ENCODE measurements around the gene NAT9.

NAT9 gene

DNA sequence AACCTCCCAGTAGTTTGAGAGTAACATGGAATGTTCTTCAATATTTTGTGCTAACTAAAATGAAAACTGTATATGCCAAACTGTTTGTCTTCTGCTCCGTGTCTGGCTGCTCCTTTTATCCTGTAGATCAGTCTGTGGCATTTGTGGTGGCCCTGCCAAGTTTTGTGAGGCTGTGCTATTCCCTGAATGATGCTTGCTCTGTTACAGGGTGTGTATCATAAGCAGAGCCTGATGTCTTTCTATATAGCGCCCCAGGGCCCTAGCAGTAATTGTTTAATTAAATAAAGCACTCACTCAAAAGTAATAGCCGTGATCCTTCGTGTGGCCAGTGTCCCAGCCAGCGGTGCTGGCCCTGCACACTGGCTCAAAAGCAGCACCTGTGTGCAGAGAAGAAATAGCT lies 27.8 kb upstream of the NAT9 start:
- no peak overlapping the region for H3K4me3 ChIP-seq (ENCODE audit: low read depth, low read length)
- H3K36me3 ChIP-seq (ENCODE audit: insufficient read depth, low read length) = no peaks in the 10 kb centered on the region
- H3K79me2 ChIP-seq (ENCODE audit: control insufficient read depth, insufficient read depth, low read length, unreplicated experiment) = no peaks in the 10 kb centered on the region
- no peak overlapping the region for H3K27ac ChIP-seq (ENCODE audit: low read depth, low read length)
- H3K27me3 ChIP-seq (ENCODE audit: insufficient read depth, low read length) = no peaks in the 10 kb centered on the region
- no peak overlapping the region for H2AFZ ChIP-seq (ENCODE audit: low read length, unreplicated experiment)
- H3K4me1 ChIP-seq (ENCODE audit: control insufficient read depth, insufficient read depth, low read length, unreplicated experiment) = no peaks in the 10 kb centered on the region

DNA sequence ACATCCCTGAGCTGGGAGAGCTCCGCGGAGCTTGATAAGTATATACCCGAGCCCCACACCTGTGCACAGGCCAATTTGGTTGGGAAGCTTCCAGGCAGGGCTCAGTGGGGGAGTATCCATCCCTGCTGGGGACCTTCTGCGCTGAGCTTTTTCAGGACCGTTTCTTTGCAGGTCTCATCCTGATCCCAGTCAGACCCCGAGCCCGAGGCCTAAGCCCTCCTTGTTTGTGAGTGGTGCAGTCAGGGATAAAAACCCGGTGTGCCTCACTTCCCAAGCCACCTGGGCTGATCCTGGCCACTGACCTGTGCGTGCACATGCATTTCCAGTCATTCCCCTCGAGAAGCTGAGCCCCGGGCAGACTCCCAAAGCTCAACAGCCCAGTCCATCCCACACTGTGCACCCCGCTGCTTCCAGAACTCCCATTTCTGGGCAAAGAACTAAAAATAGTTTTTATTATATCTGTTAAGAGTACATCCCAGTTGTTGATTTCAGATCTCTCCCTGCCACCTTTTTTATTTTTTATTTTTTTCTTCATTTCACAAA lies 27.3 kb upstream of the NAT9 start:
- Histone ChIP-seq H3K27me3 (ENCODE audit: insufficient read depth, low read length) (no peaks in the 10 kb centered on the region), H3K36me3 (ENCODE audit: insufficient read depth, low read length) (no peaks in the 10 kb centered on the region), H2AFZ (ENCODE audit: low read length, unreplicated experiment) (no peak overlapping the region), H3K4me1 (ENCODE audit: control insufficient read depth, insufficient read depth, low read length, unreplicated experiment) (no peaks in the 10 kb centered on the region), H3K79me2 (ENCODE audit: control insufficient read depth, insufficient read depth, low read length, unreplicated experiment) (no peaks in the 10 kb centered on the region), H3K4me3 (ENCODE audit: low read depth, low read length) (no peak overlapping the region), H3K27ac (ENCODE audit: low read depth, low read length) (no peak overlapping the region)

DNA sequence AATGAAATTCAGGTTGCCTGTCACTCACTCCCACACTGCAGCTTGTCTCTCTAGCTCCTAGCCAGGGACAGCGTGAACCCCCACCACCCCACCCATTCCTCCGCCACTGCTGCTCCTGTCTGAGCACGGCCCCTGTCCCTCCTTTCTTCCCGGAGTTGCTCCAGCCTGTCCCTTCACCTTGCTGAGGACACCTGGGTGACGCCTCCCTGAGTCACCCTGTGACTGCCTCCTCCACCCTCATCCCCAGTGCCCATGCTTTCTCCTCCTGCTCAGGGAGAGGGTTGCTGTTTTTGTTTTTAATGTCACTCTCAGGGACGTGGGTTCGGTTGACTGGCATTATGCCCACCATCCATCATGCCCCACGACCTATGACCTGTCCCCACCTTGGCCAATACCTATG lies 25.8 kb upstream of the NAT9 start:
- Histone ChIP-seq H3K79me2 (ENCODE audit: control insufficient read depth, insufficient read depth, low read length, unreplicated experiment) (no peaks in the 10 kb centered on the region), H3K4me1 (ENCODE audit: control insufficient read depth, insufficient read depth, low read length, unreplicated experiment) (no peaks in the 10 kb centered on the region), H3K27me3 (ENCODE audit: insufficient read depth, low read length) (no peaks in the 10 kb centered on the region), H2AFZ (ENCODE audit: low read length, unreplicated experiment) (no peak overlapping the region), H3K36me3 (ENCODE audit: insufficient read depth, low read length) (no peaks in the 10 kb centered on the region), H3K4me3 (ENCODE audit: low read depth, low read length) (no peak overlapping the region), H3K27ac (ENCODE audit: low read depth, low read length) (no peak overlapping the region)

DNA sequence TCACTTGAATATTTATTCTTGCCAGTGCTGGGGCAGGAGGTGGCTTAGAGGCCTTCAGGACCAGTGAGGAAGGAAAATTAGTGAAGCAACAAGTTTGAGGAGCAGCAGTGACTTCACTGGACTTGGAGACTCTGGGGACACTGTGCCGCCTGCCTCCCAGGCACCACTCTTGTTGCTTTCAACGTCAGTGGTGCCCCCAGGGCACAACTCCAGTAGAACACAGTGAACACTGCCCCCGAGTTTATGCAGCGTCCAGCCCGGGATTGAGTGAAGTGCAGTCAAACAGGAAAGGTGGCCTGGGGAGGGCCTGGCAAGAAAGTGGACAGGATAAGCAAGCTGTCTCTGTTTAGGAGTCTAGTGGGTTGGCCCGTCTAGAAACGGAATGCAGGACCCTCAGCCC lies 24.4 kb upstream of the NAT9 start:
- H3K27me3 ChIP-seq (ENCODE audit: insufficient read depth, low read length) = no peaks in the 10 kb centered on the region
- H3K4me3 ChIP-seq (ENCODE audit: low read depth, low read length) = no peak overlapping the region
- no peaks in the 10 kb centered on the region for H3K4me1 ChIP-seq (ENCODE audit: control insufficient read depth, insufficient read depth, low read length, unreplicated experiment)
- H3K27ac ChIP-seq (ENCODE audit: low read depth, low read length) = no peak overlapping the region
- no peak overlapping the region for H2AFZ ChIP-seq (ENCODE audit: low read length, unreplicated experiment)
- no peaks in the 10 kb centered on the region for H3K36me3 ChIP-seq (ENCODE audit: insufficient read depth, low read length)
- H3K79me2 ChIP-seq (ENCODE audit: control insufficient read depth, insufficient read depth, low read length, unreplicated experiment) = no peaks in the 10 kb centered on the region

DNA sequence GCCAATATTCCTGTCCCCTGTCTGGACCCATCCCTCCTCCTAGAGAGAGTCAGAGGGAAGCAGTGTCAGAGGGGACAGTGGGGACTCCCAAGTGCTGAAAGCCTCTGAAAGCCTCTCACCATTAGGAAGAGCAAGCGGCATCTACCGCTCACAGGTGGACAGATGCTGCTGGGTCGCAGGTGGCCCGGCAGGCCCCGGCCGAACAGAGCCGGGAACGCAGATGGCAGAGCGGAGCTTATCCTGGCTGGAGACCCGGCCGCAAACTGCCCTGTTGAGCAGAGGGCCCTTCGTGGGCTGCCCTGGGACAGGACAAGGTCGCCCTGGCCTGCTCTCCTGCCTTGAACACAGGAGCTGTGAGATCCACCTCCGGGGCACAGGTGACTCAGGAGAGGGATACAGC lies 23.0 kb upstream of the NAT9 start:
- Histone ChIP-seq H2AFZ (ENCODE audit: low read length, unreplicated experiment) (no peak overlapping the region), H3K4me3 (ENCODE audit: low read depth, low read length) (no peak overlapping the region), H3K4me1 (ENCODE audit: control insufficient read depth, insufficient read depth, low read length, unreplicated experiment) (no peaks in the 10 kb centered on the region), H3K27ac (ENCODE audit: low read depth, low read length) (no peak overlapping the region), H3K36me3 (ENCODE audit: insufficient read depth, low read length) (0 out of 2 replicates have a peak, but pooled peaks cover 3% of the 10 kb centered on the region), H3K79me2 (ENCODE audit: control insufficient read depth, insufficient read depth, low read length, unreplicated experiment) (no peaks in the 10 kb centered on the region), H3K27me3 (ENCODE audit: insufficient read depth, low read length) (no peaks in the 10 kb centered on the region)

DNA sequence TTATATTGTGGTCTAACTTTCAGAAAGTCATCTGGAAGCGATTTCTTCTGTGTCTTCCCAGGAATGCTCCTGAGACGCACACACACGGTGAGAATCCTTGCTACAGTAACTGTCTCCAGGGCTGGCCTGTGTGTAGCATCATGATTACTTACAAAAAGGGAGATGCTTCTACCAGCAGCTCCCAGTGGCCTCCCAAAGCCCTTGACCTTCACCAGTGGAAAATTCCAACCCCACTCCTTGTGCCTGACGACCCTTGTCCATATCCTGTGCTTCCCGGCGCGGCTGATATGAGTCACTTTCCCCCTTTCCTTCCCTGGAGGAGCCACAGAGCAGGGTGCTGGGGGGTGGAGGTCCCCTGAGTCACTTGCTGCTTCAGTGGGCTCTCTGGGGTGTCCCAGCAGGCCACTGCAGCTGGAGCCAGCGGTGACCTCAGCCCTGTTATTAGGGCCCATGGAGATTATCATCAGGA lies 22.1 kb upstream of the NAT9 start:
- Histone ChIP-seq H3K79me2 (ENCODE audit: control insufficient read depth, insufficient read depth, low read length, unreplicated experiment) (no peaks in the 10 kb centered on the region), H2AFZ (ENCODE audit: low read length, unreplicated experiment) (no peak overlapping the region), H3K27me3 (ENCODE audit: insufficient read depth, low read length) (no peaks in the 10 kb centered on the region), H3K36me3 (ENCODE audit: insufficient read depth, low read length) (0 out of 2 replicates have a peak, but pooled peaks cover 3% of the 10 kb centered on the region), H3K27ac (ENCODE audit: low read depth, low read length) (no peak overlapping the region), H3K4me3 (ENCODE audit: low read depth, low read length) (no peak overlapping the region), H3K4me1 (ENCODE audit: control insufficient read depth, insufficient read depth, low read length, unreplicated experiment) (no peaks in the 10 kb centered on the region)

DNA sequence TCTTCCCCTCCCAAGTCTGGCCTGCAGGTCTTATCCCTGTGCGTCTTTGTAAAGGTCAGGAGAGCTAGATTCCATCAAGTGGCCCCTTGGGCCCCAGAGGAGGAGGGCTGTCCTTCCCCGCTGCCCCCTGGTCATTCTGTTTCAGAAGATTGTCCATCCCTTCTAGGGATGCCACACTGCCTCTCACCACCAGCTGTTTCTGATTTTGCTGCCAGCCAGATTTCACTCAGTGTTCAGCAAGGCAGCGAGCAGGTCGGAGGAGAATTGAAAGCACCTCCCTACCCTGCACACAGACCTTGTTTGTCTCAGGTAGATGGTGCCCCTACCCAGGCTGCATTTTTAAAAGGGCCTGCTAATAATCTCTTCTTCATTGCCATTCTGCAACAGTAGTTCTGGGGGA lies 21.7 kb upstream of the NAT9 start:
- no peaks in the 10 kb centered on the region for H3K27me3 ChIP-seq (ENCODE audit: insufficient read depth, low read length)
- H3K36me3 ChIP-seq (ENCODE audit: insufficient read depth, low read length) = 0 out of 2 replicates have a peak, but pooled peaks cover 3% of the 10 kb centered on the region

DNA sequence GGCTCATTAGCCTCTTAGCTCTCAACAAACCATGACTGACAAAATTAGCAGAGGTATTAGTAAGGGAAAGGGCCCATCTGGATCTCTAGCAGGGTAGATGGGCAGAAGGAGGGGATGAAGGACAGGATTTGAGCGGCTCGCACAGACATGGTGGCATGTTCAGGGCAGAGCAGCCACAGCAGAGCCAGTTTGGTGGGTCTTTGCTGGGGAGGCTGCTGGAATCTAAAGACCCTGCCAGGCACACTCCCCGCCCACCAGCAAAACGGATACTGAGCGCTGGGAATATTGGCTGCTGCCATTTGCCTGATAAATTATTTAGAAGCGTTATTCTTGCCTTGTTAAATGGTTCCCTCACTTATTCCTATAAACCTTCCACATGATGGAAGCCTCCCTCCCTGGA lies 20.7 kb upstream of the NAT9 start:
- H3K79me2 ChIP-seq (ENCODE audit: control insufficient read depth, insufficient read depth, low read length, unreplicated experiment) = no peaks in the 10 kb centered on the region
- no peaks in the 10 kb centered on the region for H3K4me1 ChIP-seq (ENCODE audit: control insufficient read depth, insufficient read depth, low read length, unreplicated experiment)
- no peak overlapping the region for H3K27ac ChIP-seq (ENCODE audit: low read depth, low read length)
- no peak overlapping the region for H3K4me3 ChIP-seq (ENCODE audit: low read depth, low read length)
- no peaks in the 10 kb centered on the region for H3K27me3 ChIP-seq (ENCODE audit: insufficient read depth, low read length)
- H3K36me3 ChIP-seq (ENCODE audit: insufficient read depth, low read length) = 0 out of 2 replicates have a peak, but pooled peaks cover 3% of the 10 kb centered on the region
- H2AFZ ChIP-seq (ENCODE audit: low read length, unreplicated experiment) = no peak overlapping the region

More for the DNA sequence above, 21.7 kb upstream of the NAT9 start:
- no peak overlapping the region for H3K27ac ChIP-seq (ENCODE audit: low read depth, low read length)
- H2AFZ ChIP-seq (ENCODE audit: low read length, unreplicated experiment) = no peak overlapping the region
- H3K79me2 ChIP-seq (ENCODE audit: control insufficient read depth, insufficient read depth, low read length, unreplicated experiment) = no peaks in the 10 kb centered on the region
- no peak overlapping the region for H3K4me3 ChIP-seq (ENCODE audit: low read depth, low read length)
- H3K4me1 ChIP-seq (ENCODE audit: control insufficient read depth, insufficient read depth, low read length, unreplicated experiment) = no peaks in the 10 kb centered on the region

DNA sequence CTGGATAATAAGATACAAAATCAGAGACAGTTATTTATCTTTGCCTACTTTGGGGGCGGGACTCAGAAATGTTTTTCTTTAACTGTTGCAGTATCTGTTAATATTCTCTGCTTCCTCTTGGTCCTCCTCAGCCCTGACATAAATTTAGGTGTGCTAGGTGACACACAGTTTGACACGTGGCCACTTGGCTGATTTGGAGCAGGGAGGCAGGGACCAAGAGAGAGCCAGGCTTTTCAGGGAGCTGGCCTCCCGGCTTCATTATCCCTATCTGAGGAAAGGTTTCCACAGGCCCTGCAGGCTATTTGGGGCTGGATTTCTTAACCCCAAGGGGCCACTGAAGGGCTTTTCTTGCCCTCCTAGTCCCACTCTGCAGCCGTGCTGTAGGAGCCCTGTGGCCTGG lies 20.1 kb upstream of the NAT9 start:
- H3K27ac ChIP-seq (ENCODE audit: low read depth, low read length) = no peak overlapping the region
- no peaks in the 10 kb centered on the region for H3K27me3 ChIP-seq (ENCODE audit: insufficient read depth, low read length)
- H3K4me1 ChIP-seq (ENCODE audit: control insufficient read depth, insufficient read depth, low read length, unreplicated experiment) = no peaks in the 10 kb centered on the region
- no peak overlapping the region for H3K4me3 ChIP-seq (ENCODE audit: low read depth, low read length)
- H3K79me2 ChIP-seq (ENCODE audit: control insufficient read depth, insufficient read depth, low read length, unreplicated experiment) = no peaks in the 10 kb centered on the region
- H2AFZ ChIP-seq (ENCODE audit: low read length, unreplicated experiment) = no peak overlapping the region
- 0 out of 2 replicates have a peak, but pooled peaks cover 3% of the 10 kb centered on the region for H3K36me3 ChIP-seq (ENCODE audit: insufficient read depth, low read length)

DNA sequence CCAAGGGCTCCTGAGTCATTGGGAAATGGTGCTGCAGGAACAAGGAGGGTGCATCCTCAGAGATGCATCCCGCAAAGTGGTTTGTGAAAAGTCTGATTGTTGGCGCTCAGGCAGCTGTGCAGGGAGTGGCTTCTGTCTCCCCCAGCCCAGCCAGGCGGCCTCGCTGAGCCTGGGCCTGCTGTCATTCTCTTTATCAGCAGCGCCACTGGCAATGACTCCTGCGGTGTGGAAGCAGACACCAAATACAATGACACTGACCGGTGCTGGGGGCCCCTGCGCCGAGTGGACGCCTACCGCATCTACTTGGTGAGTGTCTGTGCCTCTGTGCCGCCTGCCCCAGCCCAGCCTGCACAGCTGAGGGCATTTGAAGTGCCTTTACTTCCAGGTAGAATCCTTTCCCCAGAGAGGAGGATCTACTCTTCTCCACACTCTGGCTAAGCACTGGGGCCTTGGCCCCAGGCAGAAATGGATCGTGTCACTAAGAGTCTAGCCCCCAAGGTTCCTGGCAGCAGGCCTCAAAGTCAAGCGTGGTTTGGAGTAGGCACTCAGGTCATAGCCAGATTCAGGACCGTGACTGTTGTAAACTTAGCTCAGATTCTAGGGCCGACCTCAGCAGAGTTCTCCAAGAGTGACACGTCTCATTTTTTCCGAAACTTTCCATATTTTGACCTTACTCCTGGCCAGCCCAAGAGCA lies 19.3 kb upstream of the NAT9 start:
- Histone ChIP-seq H3K36me3 (ENCODE audit: insufficient read depth, low read length) (0 out of 2 replicates have a peak, but pooled peaks cover 3% of the 10 kb centered on the region), H3K4me1 (ENCODE audit: control insufficient read depth, insufficient read depth, low read length, unreplicated experiment) (no peaks in the 10 kb centered on the region), H3K79me2 (ENCODE audit: control insufficient read depth, insufficient read depth, low read length, unreplicated experiment) (no peaks in the 10 kb centered on the region), H2AFZ (ENCODE audit: low read length, unreplicated experiment) (no peak overlapping the region), H3K27me3 (ENCODE audit: insufficient read depth, low read length) (no peaks in the 10 kb centered on the region), H3K27ac (ENCODE audit: low read depth, low read length) (no peak overlapping the region), H3K4me3 (ENCODE audit: low read depth, low read length) (no peak overlapping the region)

DNA sequence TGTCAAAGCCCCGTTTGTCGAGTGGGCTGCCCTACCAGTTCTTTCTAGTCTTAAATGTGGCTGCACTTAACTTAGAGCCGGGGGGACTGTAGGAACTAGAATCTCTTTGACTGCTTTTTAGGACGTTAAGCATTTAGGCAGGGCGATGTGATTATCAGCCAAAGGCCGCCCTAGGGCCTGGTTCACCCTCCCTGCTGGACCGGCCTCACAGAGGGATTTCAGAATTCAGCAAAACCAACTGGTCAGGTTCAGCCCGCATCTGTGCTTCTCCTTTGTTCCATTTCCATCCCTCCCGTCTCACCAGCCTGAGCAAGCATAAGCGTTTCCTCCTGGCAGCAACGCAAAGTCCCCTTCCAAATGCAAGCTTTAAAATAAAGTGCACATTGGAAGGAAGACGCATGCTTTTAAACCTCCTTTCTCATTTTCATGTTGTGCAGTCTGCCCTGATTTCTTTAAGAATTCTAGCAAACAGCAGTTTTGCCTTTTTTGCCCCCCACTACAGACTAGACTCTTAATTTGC lies 16.5 kb upstream of the NAT9 start:
- Histone ChIP-seq H3K27ac (ENCODE audit: low read depth, low read length) (no peak overlapping the region), H3K36me3 (ENCODE audit: insufficient read depth, low read length) (0 out of 2 replicates have a peak, but pooled peaks cover 3% of the 10 kb centered on the region)

More for the DNA sequence above, 16.5 kb upstream of the NAT9 start:
- Histone ChIP-seq H2AFZ (ENCODE audit: low read length, unreplicated experiment) (no peak overlapping the region), H3K4me1 (ENCODE audit: control insufficient read depth, insufficient read depth, low read length, unreplicated experiment) (no peaks in the 10 kb centered on the region), H3K27me3 (ENCODE audit: insufficient read depth, low read length) (no peaks in the 10 kb centered on the region), H3K79me2 (ENCODE audit: control insufficient read depth, insufficient read depth, low read length, unreplicated experiment) (no peaks in the 10 kb centered on the region), H3K4me3 (ENCODE audit: low read depth, low read length) (no peak overlapping the region)
